ENCODE measurements around the gene IL22RA2. TPM values are rescaled to one million over a fixed set of nuclear protein-coding genes. Genes with fewer than 3 reads are reported as not detected.

The IL22RA2 gene
- total RNA-seq, 1 experiment from 2014 or later: not detected

GRCh38 chr6:137191236-137191635, 17.8 kb upstream of the IL22RA2 start:
- in situ Hi-C loops (cut with HindIII; ENCODE audit: low pct_unique_long_range_greater_than_20kb, low sequenced_read_pairs): no loop called here
- Histone ChIP-seq H3K4me1 (ENCODE audit: control insufficient read depth, insufficient read depth, low read length) (no peaks in the 10 kb centered on the region), H3K27me3 (ENCODE audit: control insufficient read depth, insufficient read depth, low read length) (no peaks in the 10 kb centered on the region), H3K27ac (ENCODE audit: low read length) (no peak overlapping the region), H3K36me3 (ENCODE audit: control insufficient read depth, insufficient read depth, low read length) (no peaks in the 10 kb centered on the region), H3K9me3 (ENCODE audit: control insufficient read depth, insufficient read depth, low read depth, low read length) (peaks cover 20% of the 10 kb centered on the region), H3K4me3 (ENCODE audit: low read depth in 2 of 2, low read length in 2 of 2) (no peak overlapping the region)
- CTCF ChIA-PET: no interaction called here
- POLR2A ChIA-PET: no interaction called here
- no TSS peak for BruUV-seq (replicated peaks)
- intact Hi-C loops (cut with micrococcal nuclease; ENCODE audit: unreplicated experiment): no loop called here
- DNase-seq (ENCODE audit: low read depth, low spot score) (no peak), ATAC-seq (no peak)
- TF ChIP-seq POLR2AphosphoS5 (IDR thresholded peaks at IDR 0.05; ENCODE audit: low read depth, low read length) (no peak), TCF7L2 (IDR thresholded peaks at IDR 0.05; ENCODE audit: low read depth, low read length) (no peak), SIN3A (IDR thresholded peaks at IDR 0.05; ENCODE audit: borderline replicate concordance, insufficient read depth, low read depth, low read length) (no peak), REST (IDR thresholded peaks at IDR 0.05; ENCODE audit: insufficient read depth in 1 of 2, low read depth in 2 of 2, low read length in 1 of 2) (no peak)
- TF ChIP-seq, protein P1, sequence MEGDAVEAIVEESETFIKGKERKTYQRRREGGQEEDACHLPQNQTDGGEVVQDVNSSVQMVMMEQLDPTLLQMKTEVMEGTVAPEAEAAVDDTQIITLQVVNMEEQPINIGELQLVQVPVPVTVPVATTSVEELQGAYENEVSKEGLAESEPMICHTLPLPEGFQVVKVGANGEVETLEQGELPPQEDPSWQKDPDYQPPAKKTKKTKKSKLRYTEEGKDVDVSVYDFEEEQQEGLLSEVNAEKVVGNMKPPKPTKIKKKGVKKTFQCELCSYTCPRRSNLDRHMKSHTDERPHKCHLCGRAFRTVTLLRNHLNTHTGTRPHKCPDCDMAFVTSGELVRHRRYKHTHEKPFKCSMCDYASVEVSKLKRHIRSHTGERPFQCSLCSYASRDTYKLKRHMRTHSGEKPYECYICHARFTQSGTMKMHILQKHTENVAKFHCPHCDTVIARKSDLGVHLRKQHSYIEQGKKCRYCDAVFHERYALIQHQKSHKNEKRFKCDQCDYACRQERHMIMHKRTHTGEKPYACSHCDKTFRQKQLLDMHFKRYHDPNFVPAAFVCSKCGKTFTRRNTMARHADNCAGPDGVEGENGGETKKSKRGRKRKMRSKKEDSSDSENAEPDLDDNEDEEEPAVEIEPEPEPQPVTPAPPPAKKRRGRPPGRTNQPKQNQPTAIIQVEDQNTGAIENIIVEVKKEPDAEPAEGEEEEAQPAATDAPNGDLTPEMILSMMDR (IDR thresholded peaks at IDR 0.05): no peak

- peaks cover 20% of the 10 kb centered on the region for H3K9me3 ChIP-seq (ENCODE audit: control insufficient read depth, insufficient read depth, low read depth, low read length)
- TF ChIP-seq POLR2AphosphoS5 (IDR thresholded peaks at IDR 0.05; ENCODE audit: low read depth, low read length) (no peak), TCF7L2 (IDR thresholded peaks at IDR 0.05; ENCODE audit: low read depth, low read length) (no peak), REST (IDR thresholded peaks at IDR 0.05; ENCODE audit: insufficient read depth in 1 of 2, low read depth in 2 of 2, low read length in 1 of 2) (no peak), SIN3A (IDR thresholded peaks at IDR 0.05; ENCODE audit: borderline replicate concordance, insufficient read depth, low read depth, low read length) (no peak)
- TF ChIP-seq, protein P1 (IDR thresholded peaks at IDR 0.05): no peak
- no peaks in the 10 kb centered on the region for H3K36me3 ChIP-seq (ENCODE audit: control insufficient read depth, insufficient read depth, low read length)
- no peak overlapping the region for H3K4me3 ChIP-seq (ENCODE audit: low read depth in 2 of 2, low read length in 2 of 2)
- in situ Hi-C loops (cut with HindIII; ENCODE audit: low pct_unique_long_range_greater_than_20kb, low sequenced_read_pairs) (no loop called here), intact Hi-C loops (cut with micrococcal nuclease; ENCODE audit: unreplicated experiment) (no loop called here)
- POLR2A ChIA-PET: no interaction called here
- CTCF ChIA-PET: no interaction called here
- H3K27me3 ChIP-seq (ENCODE audit: control insufficient read depth, insufficient read depth, low read length): no peaks in the 10 kb centered on the region
- H3K27ac ChIP-seq (ENCODE audit: low read length): no peak overlapping the region
- H3K4me1 ChIP-seq (ENCODE audit: control insufficient read depth, insufficient read depth, low read length): no peaks in the 10 kb centered on the region
- ATAC-seq (no peak), DNase-seq (ENCODE audit: low read depth, low spot score) (no peak)
- no TSS peak for BruUV-seq (replicated peaks)
Observed at GRCh38 chr6:137190583-137191094, 17.2 kb upstream of the IL22RA2 start.

Data from Panc1 (cell line).